GM18517 (cell line): ENCODE data around the gene DLEC1.
"Not testable (repeated sequence)": the region's sequence is repeated elsewhere in the genome, so short reads cannot be mapped to it uniquely, and the experiment has no call there.

Source experiments
- ATAC-seq: cut with Tn5 transposase; IDR thresholded peaks from one replicate; pipeline ENCODE4 v1.9.1; 2021; ENCODE audit warnings: mild to moderate bottlenecking, moderate library complexity; ENCODE audit not compliant: unreplicated experiment

The DLEC1 gene

GRCh38 chr3:38036906-38037305, 2.1 kb upstream of the DLEC1 start:
- ATAC-seq, result no peak

GRCh38 chr3:38038447-38038911, 529 bp upstream of the DLEC1 start:
- no peak for ATAC-seq

- peak; percentile 25 for ATAC-seq
These were observed 872 bp downstream of the DLEC1 start for GRCh38 chr3:38039899-38040261.

GRCh38 chr3:38040401-38040800, 1.4 kb downstream of the DLEC1 start:
- no peak for ATAC-seq

- ATAC-seq, result no peak
These were observed 4.5 kb downstream of the DLEC1 start for GRCh38 chr3:38043486-38043885.

GRCh38 chr3:38046027-38046426, 7.0 kb downstream of the DLEC1 start:
- no peak for ATAC-seq

- ATAC-seq, result no peak
These were observed 7.8 kb downstream of the DLEC1 start for GRCh38 chr3:38046821-38047220.

- ATAC-seq, result no peak
These were observed 8.9 kb downstream of the DLEC1 start for GRCh38 chr3:38047896-38048295.

- no peak for ATAC-seq
These were observed 10.5 kb downstream of the DLEC1 start for GRCh38 chr3:38049358-38050126.

GRCh38 chr3:38051131-38051530, 12.1 kb downstream of the DLEC1 start:
- no peak for ATAC-seq

GRCh38 chr3:38053286-38053685, 14.3 kb downstream of the DLEC1 start:
- ATAC-seq, result not testable (repeated sequence)

GRCh38 chr3:38053813-38054498, 14.9 kb downstream of the DLEC1 start:
- not testable (repeated sequence) for ATAC-seq

- no peak for ATAC-seq
These were observed 15.5 kb downstream of the DLEC1 start for GRCh38 chr3:38054499-38055001.

GRCh38 chr3:38059148-38059547, 20.1 kb downstream of the DLEC1 start:
- no peak for ATAC-seq

GRCh38 chr3:38059591-38059990, 20.6 kb downstream of the DLEC1 start:
- no peak for ATAC-seq

GRCh38 chr3:38062809-38063208, 23.8 kb downstream of the DLEC1 start:
- ATAC-seq, result no peak

GRCh38 chr3:38064453-38064852, 25.4 kb downstream of the DLEC1 start:
- not testable (repeated sequence) for ATAC-seq

GRCh38 chr3:38067508-38068233, 28.7 kb downstream of the DLEC1 start:
- ATAC-seq, result no peak

GRCh38 chr3:38070013-38070412, 31.0 kb downstream of the DLEC1 start:
- ATAC-seq, result no peak

- not testable (repeated sequence) for ATAC-seq
These were observed 38.1 kb downstream of the DLEC1 start for GRCh38 chr3:38077073-38077472.

- ATAC-seq, result not testable (repeated sequence)
These were observed 43.3 kb downstream of the DLEC1 start for GRCh38 chr3:38082296-38082695.
